ENCODE measurements around the gene BIRC6. TPM values are rescaled to one million over a fixed set of nuclear protein-coding genes. Genes with fewer than 3 reads are reported as not detected.

Gene BIRC6
- total RNA-seq, 2 experiments from 2014 or later = 81.2 to 125 TPM

DNA sequence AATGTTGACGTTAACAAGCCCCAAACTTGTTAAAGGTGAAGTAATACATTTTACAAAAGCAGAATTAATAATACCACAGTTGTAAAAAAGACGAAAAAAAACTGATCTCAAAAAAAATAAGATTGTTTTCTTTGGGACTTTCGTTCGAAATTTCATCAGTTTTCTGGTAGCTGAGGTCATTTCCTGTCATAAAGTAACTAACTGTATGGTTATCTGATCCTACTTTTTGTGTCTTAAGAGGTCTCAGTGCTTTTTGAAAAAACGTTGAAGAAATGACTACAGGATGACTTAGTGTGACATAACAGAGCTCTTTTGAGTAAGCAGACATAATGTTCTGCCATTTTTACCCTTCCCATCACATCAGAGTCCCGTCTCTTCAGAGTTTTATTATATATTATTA, 79.3 kb downstream of the BIRC6 start:
- DNase-seq (ENCODE audit: low spot score) = no peak
- POLR2A ChIA-PET = interaction anchor here (0.6 kb wide), 1 partner anchor 141 kb away, joined by 3 read pairs; no protein-coding TSS in a partner anchor
- BruUV-seq (replicated peaks) = no TSS peak
- no peaks in the 10 kb centered on the region for H3K9me2 ChIP-seq (ENCODE audit: insufficient read depth, low read length)
- no peaks in the 10 kb centered on the region for H4K20me1 ChIP-seq (ENCODE audit: insufficient read depth, low read length)
- H3K4me3 ChIP-seq (ENCODE audit: low read depth, low read length, poor library complexity, severe bottlenecking) = no peak overlapping the region
- no peak overlapping the region for H2AFZ ChIP-seq (ENCODE audit: low read length)
- CTCF ChIA-PET (ENCODE audit: unreplicated experiment) = no interaction called here
- no peak for TF ChIP-seq EZH2phosphoT487 (IDR thresholded peaks at IDR 0.05; ENCODE audit: borderline replicate concordance, low read depth, low read length)
- TF ChIP-seq, protein P1, sequence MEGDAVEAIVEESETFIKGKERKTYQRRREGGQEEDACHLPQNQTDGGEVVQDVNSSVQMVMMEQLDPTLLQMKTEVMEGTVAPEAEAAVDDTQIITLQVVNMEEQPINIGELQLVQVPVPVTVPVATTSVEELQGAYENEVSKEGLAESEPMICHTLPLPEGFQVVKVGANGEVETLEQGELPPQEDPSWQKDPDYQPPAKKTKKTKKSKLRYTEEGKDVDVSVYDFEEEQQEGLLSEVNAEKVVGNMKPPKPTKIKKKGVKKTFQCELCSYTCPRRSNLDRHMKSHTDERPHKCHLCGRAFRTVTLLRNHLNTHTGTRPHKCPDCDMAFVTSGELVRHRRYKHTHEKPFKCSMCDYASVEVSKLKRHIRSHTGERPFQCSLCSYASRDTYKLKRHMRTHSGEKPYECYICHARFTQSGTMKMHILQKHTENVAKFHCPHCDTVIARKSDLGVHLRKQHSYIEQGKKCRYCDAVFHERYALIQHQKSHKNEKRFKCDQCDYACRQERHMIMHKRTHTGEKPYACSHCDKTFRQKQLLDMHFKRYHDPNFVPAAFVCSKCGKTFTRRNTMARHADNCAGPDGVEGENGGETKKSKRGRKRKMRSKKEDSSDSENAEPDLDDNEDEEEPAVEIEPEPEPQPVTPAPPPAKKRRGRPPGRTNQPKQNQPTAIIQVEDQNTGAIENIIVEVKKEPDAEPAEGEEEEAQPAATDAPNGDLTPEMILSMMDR (conservative IDR thresholded peaks at IDR 0.05; ENCODE audit: low read length) = no peak
- intact Hi-C loops (cut with micrococcal nuclease; ENCODE audit: unreplicated experiment) = no loop called here
- peaks cover 5% of the 10 kb centered on the region; the same call in 1 of the 2 replicates for H3K79me2 ChIP-seq (ENCODE audit: insufficient read depth, low read depth, low read length)
- no peak overlapping the region for H3K27ac ChIP-seq (ENCODE audit: low read depth, low read length, poor library complexity, severe bottlenecking)
- H3K36me3 ChIP-seq (ENCODE audit: insufficient read depth, low read length) = peaks cover 94% of the 10 kb centered on the region
- no peaks in the 10 kb centered on the region for H3K9me3 ChIP-seq (ENCODE audit: low read length)
- no peak overlapping the region for H3K4me2 ChIP-seq (ENCODE audit: low read length)
- no peaks in the 10 kb centered on the region for H3K4me1 ChIP-seq (ENCODE audit: insufficient read depth, low read length, poor library complexity, severe bottlenecking)

DNA sequence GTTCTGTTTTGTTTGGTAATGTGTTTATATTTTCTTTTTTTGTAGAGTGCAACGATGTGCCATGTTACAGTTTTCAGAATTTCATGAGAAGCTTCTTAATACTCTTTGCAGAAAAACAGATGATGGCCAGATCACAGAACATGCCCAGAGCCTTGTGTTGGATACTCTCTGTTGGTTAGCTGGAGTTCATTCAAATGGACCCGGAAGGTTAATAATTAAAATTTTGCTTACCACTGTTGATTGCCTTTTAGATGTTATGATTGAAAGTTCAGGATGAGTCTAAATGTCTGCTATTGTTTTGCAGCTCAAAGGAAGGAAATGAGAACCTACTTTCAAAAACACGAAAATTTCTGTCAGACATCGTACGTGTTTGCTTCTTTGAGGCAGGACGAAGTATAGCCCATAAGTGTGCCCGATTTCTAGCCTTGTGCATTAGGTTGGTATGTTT, 85.2 kb downstream of the BIRC6 start:
- Histone ChIP-seq H3K4me2 (ENCODE audit: low read length) (no peak overlapping the region), H2AFZ (ENCODE audit: low read length) (no peak overlapping the region), H3K9me2 (ENCODE audit: insufficient read depth, low read length) (no peaks in the 10 kb centered on the region), H4K20me1 (ENCODE audit: insufficient read depth, low read length) (no peaks in the 10 kb centered on the region), H3K4me3 (ENCODE audit: low read depth, low read length, poor library complexity, severe bottlenecking) (no peak overlapping the region), H3K79me2 (ENCODE audit: insufficient read depth, low read depth, low read length) (no peaks in the 10 kb centered on the region), H3K4me1 (ENCODE audit: insufficient read depth, low read length, poor library complexity, severe bottlenecking) (no peaks in the 10 kb centered on the region), H3K36me3 (ENCODE audit: insufficient read depth, low read length) (peaks cover 91% of the 10 kb centered on the region), H3K9me3 (ENCODE audit: low read length) (no peaks in the 10 kb centered on the region), H3K27ac (ENCODE audit: low read depth, low read length, poor library complexity, severe bottlenecking) (no peak overlapping the region)
- no peak for TF ChIP-seq EZH2phosphoT487 (IDR thresholded peaks at IDR 0.05; ENCODE audit: borderline replicate concordance, low read depth, low read length)
- TF ChIP-seq, protein P1 (conservative IDR thresholded peaks at IDR 0.05; ENCODE audit: low read length) = no peak
- BruUV-seq (replicated peaks) = no TSS peak
- POLR2A ChIA-PET = interaction anchor here (0.5 to 1.1 kb wide), 6 partner anchors 9 to 442 kb away, joined by 3 to 4 read pairs (median 3); partner anchors contain the start of gene NLRC4
- CTCF ChIA-PET (ENCODE audit: unreplicated experiment) = no interaction called here
- intact Hi-C loops (cut with micrococcal nuclease; ENCODE audit: unreplicated experiment) = no loop called here
- no peak for DNase-seq (ENCODE audit: low spot score)

DNA sequence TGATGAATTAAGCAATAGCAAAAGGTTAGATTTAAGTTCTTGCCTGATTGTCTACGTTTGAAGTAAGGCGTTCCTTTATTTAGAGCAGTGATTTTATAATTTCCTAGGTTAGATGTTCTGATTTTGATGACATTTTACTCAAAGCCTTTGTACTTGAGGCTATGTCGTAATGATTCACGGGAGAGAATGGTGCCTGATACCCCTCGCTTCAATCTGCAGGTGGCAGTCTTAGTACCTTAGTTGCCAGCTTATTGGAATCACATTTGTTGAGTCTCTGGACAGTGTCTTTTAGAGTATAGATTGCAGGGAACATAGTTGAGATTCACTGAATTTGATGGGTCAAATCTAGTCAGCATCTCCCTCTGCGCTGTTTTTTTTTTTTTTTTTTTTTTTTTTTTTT, 89.5 kb downstream of the BIRC6 start:
- CTCF ChIA-PET (ENCODE audit: unreplicated experiment) = no interaction called here

More for the DNA sequence above, 89.5 kb downstream of the BIRC6 start:
- TF ChIP-seq, protein P1 (conservative IDR thresholded peaks at IDR 0.05; ENCODE audit: low read length) = no peak
- TF ChIP-seq EZH2phosphoT487 (IDR thresholded peaks at IDR 0.05; ENCODE audit: borderline replicate concordance, low read depth, low read length) = no peak
- Histone ChIP-seq H3K9me3 (ENCODE audit: low read length) (no peaks in the 10 kb centered on the region), H3K4me3 (ENCODE audit: low read depth, low read length, poor library complexity, severe bottlenecking) (no peak overlapping the region), H3K4me2 (ENCODE audit: low read length) (no peak overlapping the region), H3K4me1 (ENCODE audit: insufficient read depth, low read length, poor library complexity, severe bottlenecking) (no peaks in the 10 kb centered on the region), H3K36me3 (ENCODE audit: insufficient read depth, low read length) (peaks cover 81% of the 10 kb centered on the region), H2AFZ (ENCODE audit: low read length) (no peak overlapping the region), H3K27ac (ENCODE audit: low read depth, low read length, poor library complexity, severe bottlenecking) (no peak overlapping the region), H3K9me2 (ENCODE audit: insufficient read depth, low read length) (no peaks in the 10 kb centered on the region), H3K79me2 (ENCODE audit: insufficient read depth, low read depth, low read length) (no peaks in the 10 kb centered on the region), H4K20me1 (ENCODE audit: insufficient read depth, low read length) (no peaks in the 10 kb centered on the region)
- BruUV-seq (replicated peaks) = no TSS peak
- POLR2A ChIA-PET = no interaction called here
- DNase-seq (ENCODE audit: low spot score) = no peak
- intact Hi-C loops (cut with micrococcal nuclease; ENCODE audit: unreplicated experiment) = no loop called here
